ENCODE measurements around the gene OR51G2. TPM values are rescaled to one million over a fixed set of nuclear protein-coding genes. Genes with fewer than 3 reads are reported as not detected.

OR51G2 gene
- polyA plus RNA-seq, 1 donor (not counting 4 experiments of a cell fraction or from before 2014, with no cell fraction given): not detected

DNA sequence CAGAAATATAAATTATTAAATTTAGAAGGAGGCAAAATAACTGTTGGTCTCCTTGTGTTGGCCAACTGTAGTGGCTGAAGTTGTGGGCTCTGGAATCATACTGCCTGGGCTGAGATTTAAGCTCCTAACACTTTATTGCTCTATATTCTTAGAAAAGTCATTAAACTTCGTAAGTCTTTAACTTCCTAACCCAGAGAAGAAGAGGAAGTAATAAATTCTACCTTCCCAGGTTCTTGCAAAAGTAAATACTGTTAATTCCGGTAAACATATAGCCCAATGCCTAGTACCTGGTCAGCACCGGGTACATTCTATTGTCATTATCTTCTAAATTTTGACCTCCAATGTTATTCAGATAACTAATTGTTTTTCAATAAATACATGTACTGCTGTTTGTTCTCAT is 33.0 kb downstream of the OR51G2 start:
- no peak overlapping the region for H3K9ac ChIP-seq (ENCODE audit: control insufficient read depth, extremely low read depth, insufficient read depth, low read length)
- H3K27ac ChIP-seq (ENCODE audit: control insufficient read depth, insufficient read depth, low read length): no peak overlapping the region
- FAIRE-seq (no peak), DNase-seq (ENCODE audit: low read depth, low spot score) (no peak)
- H2AFZ ChIP-seq (ENCODE audit: control insufficient read depth, low read length): no peak overlapping the region
- no peak overlapping the region for H3K4me3 ChIP-seq (ENCODE audit: control insufficient read depth in 2 of 3, extremely low read depth in 1 of 3, insufficient read depth in 2 of 3, low read depth in 1 of 3, low read length in 3 of 3)
- no peak overlapping the region for H3K4me2 ChIP-seq (ENCODE audit: control insufficient read depth, extremely low read depth, insufficient read depth, low read depth, low read length)
- H3K27me3 ChIP-seq (ENCODE audit: control insufficient read depth, extremely low read depth, insufficient read depth, low read length): no peaks in the 10 kb centered on the region
- H3K4me1 ChIP-seq (ENCODE audit: control insufficient read depth, extremely low read depth, insufficient read depth, low read length): no peaks in the 10 kb centered on the region
- dilution Hi-C loops (cut with MboI; ENCODE audit: extremely low pct_ligation_motif_present, low sequenced_read_pairs): no loop called here
- TF ChIP-seq, protein P1, sequence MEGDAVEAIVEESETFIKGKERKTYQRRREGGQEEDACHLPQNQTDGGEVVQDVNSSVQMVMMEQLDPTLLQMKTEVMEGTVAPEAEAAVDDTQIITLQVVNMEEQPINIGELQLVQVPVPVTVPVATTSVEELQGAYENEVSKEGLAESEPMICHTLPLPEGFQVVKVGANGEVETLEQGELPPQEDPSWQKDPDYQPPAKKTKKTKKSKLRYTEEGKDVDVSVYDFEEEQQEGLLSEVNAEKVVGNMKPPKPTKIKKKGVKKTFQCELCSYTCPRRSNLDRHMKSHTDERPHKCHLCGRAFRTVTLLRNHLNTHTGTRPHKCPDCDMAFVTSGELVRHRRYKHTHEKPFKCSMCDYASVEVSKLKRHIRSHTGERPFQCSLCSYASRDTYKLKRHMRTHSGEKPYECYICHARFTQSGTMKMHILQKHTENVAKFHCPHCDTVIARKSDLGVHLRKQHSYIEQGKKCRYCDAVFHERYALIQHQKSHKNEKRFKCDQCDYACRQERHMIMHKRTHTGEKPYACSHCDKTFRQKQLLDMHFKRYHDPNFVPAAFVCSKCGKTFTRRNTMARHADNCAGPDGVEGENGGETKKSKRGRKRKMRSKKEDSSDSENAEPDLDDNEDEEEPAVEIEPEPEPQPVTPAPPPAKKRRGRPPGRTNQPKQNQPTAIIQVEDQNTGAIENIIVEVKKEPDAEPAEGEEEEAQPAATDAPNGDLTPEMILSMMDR (optimal IDR thresholded peaks at IDR 0.05 in 1 of 3, IDR thresholded peaks at IDR 0.05 in 1 of 3, conservative IDR thresholded peaks at IDR 0.05 in 1 of 3; ENCODE audit: extremely low read depth in 1 of 3, insufficient read depth in 2 of 3, low read length in 3 of 3): no peak
- TF ChIP-seq EZH2 (IDR thresholded peaks at IDR 0.05; ENCODE audit: low read length): no peak
- no peaks in the 10 kb centered on the region for H4K20me1 ChIP-seq (ENCODE audit: control insufficient read depth, extremely low read depth, insufficient read depth, low read length)
- H3K36me3 ChIP-seq (ENCODE audit: control insufficient read depth in 2 of 2, extremely low read depth in 1 of 2, insufficient read depth in 2 of 2, low read length in 2 of 2): no peaks in the 10 kb centered on the region
- H3K9me1 ChIP-seq (ENCODE audit: control insufficient read depth, extremely low read depth, insufficient read depth, low read length): no peaks in the 10 kb centered on the region
- H3K9me3 ChIP-seq (ENCODE audit: control insufficient read depth, low read depth, low read length): no peaks in the 10 kb centered on the region
- H3K79me2 ChIP-seq (ENCODE audit: control insufficient read depth, insufficient read depth, low read length): no peaks in the 10 kb centered on the region

DNA sequence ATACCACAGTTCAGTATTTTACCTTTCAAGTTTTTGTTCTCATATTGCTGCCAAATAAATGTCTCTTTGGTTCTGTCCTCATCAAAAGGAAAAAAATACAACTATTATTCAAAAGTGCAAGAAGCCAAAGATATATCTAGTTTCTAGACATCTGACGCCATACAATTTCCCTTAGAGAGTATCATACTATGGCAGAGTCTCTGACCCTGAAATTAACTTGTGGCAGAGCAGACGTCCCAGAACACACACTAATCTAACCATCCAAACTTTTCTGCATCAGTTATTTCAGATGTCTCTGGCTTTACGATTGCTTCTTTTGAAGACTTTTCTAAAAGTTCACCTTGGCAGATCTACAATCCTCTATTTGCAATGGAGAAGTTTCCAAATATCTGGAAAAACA is 34.8 kb downstream of the OR51G2 start:
- FAIRE-seq: no peak
- DNase-seq (ENCODE audit: low read depth, low spot score): no peak
- Histone ChIP-seq H3K4me3 (ENCODE audit: control insufficient read depth in 2 of 3, extremely low read depth in 1 of 3, insufficient read depth in 2 of 3, low read depth in 1 of 3, low read length in 3 of 3) (no peak overlapping the region), H3K27ac (ENCODE audit: control insufficient read depth, insufficient read depth, low read length) (no peak overlapping the region), H3K4me1 (ENCODE audit: control insufficient read depth, extremely low read depth, insufficient read depth, low read length) (no peaks in the 10 kb centered on the region), H2AFZ (ENCODE audit: control insufficient read depth, low read length) (no peak overlapping the region), H3K27me3 (ENCODE audit: control insufficient read depth, extremely low read depth, insufficient read depth, low read length) (no peaks in the 10 kb centered on the region), H3K9me1 (ENCODE audit: control insufficient read depth, extremely low read depth, insufficient read depth, low read length) (no peaks in the 10 kb centered on the region), H4K20me1 (ENCODE audit: control insufficient read depth, extremely low read depth, insufficient read depth, low read length) (no peaks in the 10 kb centered on the region), H3K9me3 (ENCODE audit: control insufficient read depth, low read depth, low read length) (no peaks in the 10 kb centered on the region), H3K4me2 (ENCODE audit: control insufficient read depth, extremely low read depth, insufficient read depth, low read depth, low read length) (no peak overlapping the region), H3K79me2 (ENCODE audit: control insufficient read depth, insufficient read depth, low read length) (no peaks in the 10 kb centered on the region), H3K9ac (ENCODE audit: control insufficient read depth, extremely low read depth, insufficient read depth, low read length) (no peak overlapping the region), H3K36me3 (ENCODE audit: control insufficient read depth in 2 of 2, extremely low read depth in 1 of 2, insufficient read depth in 2 of 2, low read length in 2 of 2) (no peaks in the 10 kb centered on the region)
- TF ChIP-seq EZH2 (IDR thresholded peaks at IDR 0.05; ENCODE audit: low read length): no peak
- TF ChIP-seq, protein P1 (optimal IDR thresholded peaks at IDR 0.05 in 1 of 3, IDR thresholded peaks at IDR 0.05 in 1 of 3, conservative IDR thresholded peaks at IDR 0.05 in 1 of 3; ENCODE audit: extremely low read depth in 1 of 3, insufficient read depth in 2 of 3, low read length in 3 of 3): no peak
- dilution Hi-C loops (cut with MboI; ENCODE audit: extremely low pct_ligation_motif_present, low sequenced_read_pairs): no loop called here
